HG03460 (cell line): ENCODE data around the gene EFNA1.
A peak's percentile ranks its signal among the peaks of the same experiment; 100 is the strongest.
"Not testable (repeated sequence)": the region's sequence is repeated elsewhere in the genome, so short reads cannot be mapped to it uniquely, and the experiment has no call there.

ENCODE experiments used
- ATAC-seq: cut with Tn5 transposase; IDR thresholded peaks from one replicate; pipeline ENCODE4 v1.9.1; 2021; ENCODE audit not compliant: unreplicated experiment

The EFNA1 gene

GRCh38 chr1:155140630-155140953 is 12.9 kb downstream of the EFNA1 start:
- no peak for ATAC-seq

- ATAC-seq = no peak
Observed at GRCh38 chr1:155141749-155142148, 14.1 kb downstream of the EFNA1 start.

- ATAC-seq = no peak
Observed at GRCh38 chr1:155145491-155145890, 17.8 kb downstream of the EFNA1 start.

GRCh38 chr1:155155996-155156643 is 28.4 kb downstream of the EFNA1 start:
- not testable (repeated sequence) for ATAC-seq

- no peak for ATAC-seq
Observed at GRCh38 chr1:155158991-155159390, 31.3 kb downstream of the EFNA1 start.

GRCh38 chr1:155160128-155160527 is 32.5 kb downstream of the EFNA1 start:
- no peak for ATAC-seq

GRCh38 chr1:155162631-155163030 is 35.0 kb downstream of the EFNA1 start:
- ATAC-seq = not testable (repeated sequence)

- not testable (repeated sequence) for ATAC-seq
Observed at GRCh38 chr1:155163785-155164184, 36.1 kb downstream of the EFNA1 start.

GRCh38 chr1:155164625-155165024 is 36.9 kb downstream of the EFNA1 start:
- ATAC-seq = not testable (repeated sequence)

- ATAC-seq = no peak
Observed at GRCh38 chr1:155166051-155166470, 38.4 kb downstream of the EFNA1 start.

GRCh38 chr1:155166471-155167165 is 38.9 kb downstream of the EFNA1 start:
- ATAC-seq = no peak

GRCh38 chr1:155167166-155168104 is 39.8 kb downstream of the EFNA1 start:
- no peak for ATAC-seq

- not testable (repeated sequence) for ATAC-seq
Observed at GRCh38 chr1:155168105-155168445, 40.4 kb downstream of the EFNA1 start.

GRCh38 chr1:155168456-155169210 is 41.0 kb downstream of the EFNA1 start:
- no peak for ATAC-seq

GRCh38 chr1:155169541-155169940 is 41.9 kb downstream of the EFNA1 start:
- ATAC-seq = no peak

- ATAC-seq = no peak
Observed at GRCh38 chr1:155170101-155170785, 42.6 kb downstream of the EFNA1 start.

GRCh38 chr1:155170806-155171205 is 43.1 kb downstream of the EFNA1 start:
- ATAC-seq = no peak

- no peak for ATAC-seq
Observed at GRCh38 chr1:155171836-155172731, 44.4 kb downstream of the EFNA1 start.

- peak; percentile 75 for ATAC-seq
Observed at GRCh38 chr1:155172732-155173477, 45.2 kb downstream of the EFNA1 start, which contains the start of gene KRTCAP2. TSS of gene KRTCAP2 (minus strand) at chr1:155173304. CDS start at chr1:155173224, 80 bp downstream.
